ENCODE results near the gene SSTR5.

The SSTR5 gene

DNA sequence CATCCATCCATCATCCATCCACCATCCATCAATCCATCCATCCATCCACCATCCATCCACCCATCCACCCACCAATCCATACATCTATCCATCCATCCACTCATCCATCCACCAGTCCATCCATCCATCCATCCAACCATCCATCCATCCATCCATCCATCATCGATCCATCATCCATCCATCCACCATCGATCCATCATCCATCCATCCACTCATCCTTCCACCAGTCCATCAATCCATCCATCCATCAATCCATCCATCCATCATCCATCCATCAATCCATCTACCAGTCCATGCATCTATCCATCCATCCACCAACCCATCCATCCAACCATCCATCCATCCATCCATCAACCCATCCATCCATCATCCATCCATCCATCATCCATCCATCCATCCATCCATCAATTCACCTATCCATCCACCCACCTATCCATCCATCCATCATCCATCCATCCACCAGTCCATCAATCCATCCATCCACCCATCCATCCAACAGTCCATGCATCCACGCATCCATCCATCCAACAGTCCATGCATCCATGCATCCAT, 39.3 kb upstream of the SSTR5 start:
- H3K4me3 ChIP-seq (ENCODE audit: low read length): no peak overlapping the region
- no peaks in the 10 kb centered on the region for H3K4me1 ChIP-seq (ENCODE audit: control insufficient read depth, insufficient read depth, low read length)
- no peaks in the 10 kb centered on the region for H3K36me3 ChIP-seq (ENCODE audit: control insufficient read depth, insufficient read depth, low read length)
- no peak overlapping the region for H3K9ac ChIP-seq (ENCODE audit: low read length)
- H3K27me3 ChIP-seq (ENCODE audit: control insufficient read depth, insufficient read depth, low read length): peaks cover 5% of the 10 kb centered on the region
- no peak overlapping the region for H3K27ac ChIP-seq (ENCODE audit: low read depth, low read length)

DNA sequence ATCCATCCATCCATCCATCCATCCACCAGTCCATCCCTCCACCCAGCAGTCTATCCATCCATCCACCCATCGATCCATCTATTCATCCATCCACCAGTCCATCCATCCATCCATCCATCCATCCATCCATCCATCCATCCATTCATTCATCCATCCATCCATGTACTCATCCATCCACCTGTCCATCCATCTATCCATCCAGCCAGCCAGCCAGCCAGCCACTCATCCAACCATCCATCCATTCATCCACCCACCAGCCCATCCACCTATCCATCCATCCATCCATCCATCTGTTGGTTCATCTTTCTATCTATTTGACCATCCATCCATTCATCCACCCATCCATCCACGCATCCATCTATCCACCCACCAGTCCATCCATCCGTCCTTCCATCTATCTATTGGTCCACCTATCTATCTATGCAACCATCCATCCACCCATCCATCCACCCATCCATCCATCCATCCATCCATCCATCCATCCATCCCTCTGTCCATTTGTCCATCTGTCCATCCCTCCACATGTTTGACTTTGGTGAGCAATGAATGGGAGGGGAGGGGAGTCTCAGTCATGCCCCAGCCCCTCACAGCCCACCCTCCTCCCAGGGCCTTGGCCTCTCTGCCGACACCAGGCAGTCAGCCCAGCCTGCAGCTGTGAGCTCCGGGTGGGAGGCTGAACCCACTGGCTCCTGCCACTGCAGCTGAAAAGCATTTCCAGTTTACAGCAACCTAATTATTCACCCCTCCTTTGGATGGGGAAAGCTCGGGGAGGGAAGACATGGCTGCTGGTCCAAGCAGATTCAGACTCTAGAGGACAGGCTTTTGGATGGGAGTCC, 38.1 kb upstream of the SSTR5 start:
- Histone ChIP-seq H3K27me3 (ENCODE audit: control insufficient read depth, insufficient read depth, low read length) (peaks cover 3% of the 10 kb centered on the region), H3K36me3 (ENCODE audit: control insufficient read depth, insufficient read depth, low read length) (no peaks in the 10 kb centered on the region), H3K4me1 (ENCODE audit: control insufficient read depth, insufficient read depth, low read length) (no peaks in the 10 kb centered on the region), H3K27ac (ENCODE audit: low read depth, low read length) (no peak overlapping the region), H3K4me3 (ENCODE audit: low read length) (no peak overlapping the region), H3K9ac (ENCODE audit: low read length) (no peak overlapping the region)

DNA sequence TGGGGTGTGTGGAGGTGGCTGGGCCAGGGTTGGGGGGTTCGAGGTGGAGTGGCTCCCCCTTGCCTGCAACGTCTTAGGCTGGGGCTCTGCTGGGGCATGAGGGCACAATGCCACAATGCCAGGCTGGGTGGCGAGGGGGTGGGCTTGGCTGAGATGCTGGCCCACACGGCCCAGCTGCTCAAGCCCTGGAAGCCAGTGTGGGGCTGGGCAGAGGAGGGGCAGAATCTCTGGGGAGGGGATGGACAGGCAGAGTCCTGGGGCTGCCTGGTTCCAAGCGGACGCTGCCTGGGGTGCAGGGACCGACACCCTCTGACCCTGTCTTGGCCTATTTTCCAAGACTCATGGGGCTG, 37.5 kb upstream of the SSTR5 start:
- no peak overlapping the region for H3K4me3 ChIP-seq (ENCODE audit: low read length)
- no peak overlapping the region for H3K9ac ChIP-seq (ENCODE audit: low read length)
- no peak overlapping the region for H3K27ac ChIP-seq (ENCODE audit: low read depth, low read length)
- H3K4me1 ChIP-seq (ENCODE audit: control insufficient read depth, insufficient read depth, low read length): no peaks in the 10 kb centered on the region
- H3K27me3 ChIP-seq (ENCODE audit: control insufficient read depth, insufficient read depth, low read length): peaks cover 2% of the 10 kb centered on the region
- H3K36me3 ChIP-seq (ENCODE audit: control insufficient read depth, insufficient read depth, low read length): no peaks in the 10 kb centered on the region

DNA sequence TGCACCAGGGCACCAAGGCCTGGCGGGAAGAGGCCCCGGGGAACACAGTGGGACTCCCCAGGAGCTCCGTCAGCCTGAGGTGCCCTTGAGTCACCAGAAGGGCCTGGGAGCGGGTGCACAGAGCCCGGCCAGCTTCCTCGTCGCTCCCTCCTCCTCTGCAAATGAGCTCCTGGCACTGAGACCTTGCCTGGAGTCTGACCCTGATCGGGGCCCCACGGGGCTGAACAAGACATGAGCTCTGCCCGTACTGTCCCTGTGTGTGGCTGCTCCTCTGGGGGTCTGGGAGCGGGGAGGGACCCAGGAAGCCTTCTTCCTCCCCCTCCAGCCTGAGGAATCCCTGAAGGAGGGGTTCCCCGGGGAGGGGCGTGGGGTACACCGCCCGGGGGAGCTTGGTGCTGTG, 36.4 kb upstream of the SSTR5 start:
- no peaks in the 10 kb centered on the region for H3K4me1 ChIP-seq (ENCODE audit: control insufficient read depth, insufficient read depth, low read length)
- H3K4me3 ChIP-seq (ENCODE audit: low read length): no peak overlapping the region
- H3K27me3 ChIP-seq (ENCODE audit: control insufficient read depth, insufficient read depth, low read length): peaks cover 2% of the 10 kb centered on the region
- no peaks in the 10 kb centered on the region for H3K36me3 ChIP-seq (ENCODE audit: control insufficient read depth, insufficient read depth, low read length)
- no peak overlapping the region for H3K27ac ChIP-seq (ENCODE audit: low read depth, low read length)
- no peak overlapping the region for H3K9ac ChIP-seq (ENCODE audit: low read length)

DNA sequence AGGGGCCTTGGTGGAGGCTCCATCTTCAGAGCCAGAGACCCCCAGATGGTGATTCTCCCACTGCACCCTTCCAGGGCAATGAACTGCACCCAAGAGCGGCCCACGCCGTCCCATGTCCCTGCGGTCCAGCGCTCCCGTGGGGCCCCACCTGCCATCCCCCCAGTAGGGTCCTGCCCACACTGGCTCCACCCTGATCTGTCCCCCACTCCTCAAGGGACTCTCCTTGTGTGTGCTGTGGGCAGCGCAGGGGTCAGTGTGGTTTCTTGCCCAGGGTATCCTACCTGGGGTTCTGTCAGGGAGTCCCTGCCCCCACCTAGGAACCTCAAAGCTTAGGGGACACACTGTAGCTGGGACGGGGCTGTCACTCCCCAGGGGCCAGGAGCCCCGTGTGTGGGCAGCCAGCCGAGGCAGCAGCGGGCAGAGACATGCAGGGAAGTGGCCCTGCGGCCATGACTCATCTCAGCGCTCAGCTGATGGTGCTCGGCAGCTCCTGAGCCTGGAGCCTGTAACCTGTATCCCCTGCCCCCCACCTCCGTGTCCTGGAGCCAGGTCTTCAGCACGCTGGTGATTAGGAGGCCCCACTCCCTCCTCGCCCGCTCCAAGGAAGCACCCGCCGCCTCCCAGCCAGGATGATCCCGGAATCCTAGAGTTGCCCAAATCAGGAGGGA, 35.7 kb upstream of the SSTR5 start:
- no peak overlapping the region for H3K4me3 ChIP-seq (ENCODE audit: low read length)
- no peaks in the 10 kb centered on the region for H3K4me1 ChIP-seq (ENCODE audit: control insufficient read depth, insufficient read depth, low read length)
- H3K27ac ChIP-seq (ENCODE audit: low read depth, low read length): no peak overlapping the region
- H3K36me3 ChIP-seq (ENCODE audit: control insufficient read depth, insufficient read depth, low read length): no peaks in the 10 kb centered on the region
- no peak overlapping the region for H3K9ac ChIP-seq (ENCODE audit: low read length)
- peaks cover 2% of the 10 kb centered on the region for H3K27me3 ChIP-seq (ENCODE audit: control insufficient read depth, insufficient read depth, low read length)

DNA sequence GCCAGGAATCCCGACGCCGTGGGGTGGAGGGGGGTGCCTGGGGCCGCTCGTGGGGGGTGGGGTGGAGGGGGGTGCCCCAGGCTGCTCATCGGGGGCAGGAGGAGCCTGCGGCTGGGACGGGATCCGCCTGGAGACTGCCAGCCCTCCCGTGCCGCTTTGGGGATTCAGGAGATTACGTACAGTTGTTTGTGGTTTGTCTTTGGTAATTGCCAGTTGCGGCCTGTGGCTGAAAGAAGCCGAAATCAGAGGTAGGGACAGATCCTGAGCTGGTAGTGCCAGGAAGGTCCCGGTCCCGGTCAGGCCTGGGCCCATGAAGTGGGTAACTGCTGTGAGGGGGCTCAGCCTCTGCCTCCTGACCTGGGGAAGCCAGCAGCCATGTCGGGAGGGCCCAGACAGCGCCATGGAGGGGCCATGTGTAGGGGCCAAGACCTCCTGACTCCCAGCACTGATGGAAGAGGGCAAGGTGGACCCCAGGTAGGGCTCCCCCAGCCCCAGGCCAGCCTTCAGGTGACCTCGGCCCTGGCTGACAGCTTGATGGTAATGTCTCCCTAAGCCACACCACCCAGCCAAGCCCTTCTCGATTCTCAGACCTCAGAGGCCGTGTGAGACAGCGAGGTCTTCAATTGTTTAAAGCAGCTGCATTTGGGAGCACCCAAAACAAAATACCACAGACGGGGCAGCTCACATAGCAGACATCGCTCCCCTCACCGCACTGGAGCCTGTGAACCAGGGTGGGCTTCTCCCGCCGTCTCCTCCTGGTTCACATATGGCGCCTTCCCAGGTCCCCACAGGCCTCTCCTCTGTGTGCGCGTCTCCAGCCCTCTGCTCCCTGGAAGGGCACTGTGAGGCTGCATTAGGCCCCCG, 34.9 kb upstream of the SSTR5 start:
- Histone ChIP-seq H3K27ac (ENCODE audit: low read depth, low read length) (no peak overlapping the region), H3K4me1 (ENCODE audit: control insufficient read depth, insufficient read depth, low read length) (no peaks in the 10 kb centered on the region), H3K9ac (ENCODE audit: low read length) (no peak overlapping the region), H3K36me3 (ENCODE audit: control insufficient read depth, insufficient read depth, low read length) (no peaks in the 10 kb centered on the region), H3K4me3 (ENCODE audit: low read length) (no peak overlapping the region), H3K27me3 (ENCODE audit: control insufficient read depth, insufficient read depth, low read length) (peaks cover 2% of the 10 kb centered on the region)

DNA sequence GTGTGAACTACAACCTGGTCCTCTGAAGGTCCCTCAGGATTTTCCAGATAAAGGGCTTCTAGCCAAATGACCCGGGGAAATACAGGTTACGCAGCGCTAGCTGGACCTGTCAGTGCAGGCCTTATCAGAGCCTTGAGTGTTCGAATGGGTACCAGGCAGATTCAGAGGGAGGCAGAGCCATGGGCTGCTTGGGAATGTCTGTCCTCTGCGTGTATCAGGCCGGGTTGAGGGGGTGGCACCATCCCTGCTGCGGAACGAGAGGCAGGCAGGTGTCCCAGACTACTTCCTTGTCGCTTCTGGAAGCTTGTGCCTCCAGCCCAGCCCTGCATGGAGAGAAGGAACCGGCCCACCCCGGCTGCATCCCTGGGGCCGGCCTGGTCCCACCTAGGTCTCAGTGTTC, 33.6 kb upstream of the SSTR5 start:
- H3K4me1 ChIP-seq (ENCODE audit: control insufficient read depth, insufficient read depth, low read length): no peaks in the 10 kb centered on the region
- H3K36me3 ChIP-seq (ENCODE audit: control insufficient read depth, insufficient read depth, low read length): no peaks in the 10 kb centered on the region
- no peaks in the 10 kb centered on the region for H3K27me3 ChIP-seq (ENCODE audit: control insufficient read depth, insufficient read depth, low read length)
- no peak overlapping the region for H3K9ac ChIP-seq (ENCODE audit: low read length)
- H3K4me3 ChIP-seq (ENCODE audit: low read length): no peak overlapping the region
- no peak overlapping the region for H3K27ac ChIP-seq (ENCODE audit: low read depth, low read length)

DNA sequence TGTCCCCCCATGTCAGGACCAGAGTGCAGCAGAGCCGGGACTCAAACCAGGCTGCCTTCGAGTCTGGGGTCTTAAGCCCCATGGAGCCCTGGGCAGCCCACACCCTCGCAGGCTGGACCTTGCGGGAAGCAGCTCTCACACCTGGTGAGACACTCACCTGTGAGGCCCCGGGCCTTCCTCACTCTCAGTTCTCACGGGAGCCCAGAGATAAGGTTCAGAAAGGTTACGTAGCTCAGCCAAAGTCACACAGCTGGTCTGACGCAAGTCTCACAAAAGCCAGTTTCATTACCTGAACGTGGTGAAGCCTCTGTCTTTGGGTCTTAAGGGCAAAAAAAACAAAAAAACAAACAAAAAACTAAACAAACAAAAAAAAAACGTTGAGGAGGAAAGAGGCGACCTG, 32.8 kb upstream of the SSTR5 start:
- no peak overlapping the region for H3K27ac ChIP-seq (ENCODE audit: low read depth, low read length)
- H3K9ac ChIP-seq (ENCODE audit: low read length): no peak overlapping the region
- H3K4me1 ChIP-seq (ENCODE audit: control insufficient read depth, insufficient read depth, low read length): no peaks in the 10 kb centered on the region
- no peaks in the 10 kb centered on the region for H3K36me3 ChIP-seq (ENCODE audit: control insufficient read depth, insufficient read depth, low read length)
- no peak overlapping the region for H3K4me3 ChIP-seq (ENCODE audit: low read length)
- no peaks in the 10 kb centered on the region for H3K27me3 ChIP-seq (ENCODE audit: control insufficient read depth, insufficient read depth, low read length)

DNA sequence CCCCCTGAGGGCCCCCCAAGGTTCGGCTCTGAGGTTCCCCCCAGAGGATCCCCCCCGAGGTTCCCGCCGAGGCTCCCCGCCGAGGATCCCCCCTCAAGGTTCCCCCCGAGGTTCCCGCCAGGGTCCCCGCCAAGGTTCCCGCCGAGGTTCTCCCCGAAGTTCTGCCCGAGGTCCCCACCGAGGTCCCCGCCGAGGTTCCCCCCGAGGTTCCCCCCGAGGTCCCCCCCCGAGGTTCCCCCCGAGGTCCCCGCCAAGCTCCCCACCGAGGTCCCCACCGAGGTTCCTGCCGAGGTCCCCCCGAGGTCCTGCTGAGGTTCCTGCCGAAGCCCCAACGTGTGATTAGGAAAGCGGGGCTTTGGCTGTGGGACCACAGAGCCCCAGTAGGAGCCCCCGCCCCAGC, 32.2 kb upstream of the SSTR5 start:
- no peak overlapping the region for H3K9ac ChIP-seq (ENCODE audit: low read length)
- no peaks in the 10 kb centered on the region for H3K4me1 ChIP-seq (ENCODE audit: control insufficient read depth, insufficient read depth, low read length)
- H3K4me3 ChIP-seq (ENCODE audit: low read length): no peak overlapping the region
- no peak overlapping the region for H3K27ac ChIP-seq (ENCODE audit: low read depth, low read length)
- no peaks in the 10 kb centered on the region for H3K36me3 ChIP-seq (ENCODE audit: control insufficient read depth, insufficient read depth, low read length)
- no peaks in the 10 kb centered on the region for H3K27me3 ChIP-seq (ENCODE audit: control insufficient read depth, insufficient read depth, low read length)

DNA sequence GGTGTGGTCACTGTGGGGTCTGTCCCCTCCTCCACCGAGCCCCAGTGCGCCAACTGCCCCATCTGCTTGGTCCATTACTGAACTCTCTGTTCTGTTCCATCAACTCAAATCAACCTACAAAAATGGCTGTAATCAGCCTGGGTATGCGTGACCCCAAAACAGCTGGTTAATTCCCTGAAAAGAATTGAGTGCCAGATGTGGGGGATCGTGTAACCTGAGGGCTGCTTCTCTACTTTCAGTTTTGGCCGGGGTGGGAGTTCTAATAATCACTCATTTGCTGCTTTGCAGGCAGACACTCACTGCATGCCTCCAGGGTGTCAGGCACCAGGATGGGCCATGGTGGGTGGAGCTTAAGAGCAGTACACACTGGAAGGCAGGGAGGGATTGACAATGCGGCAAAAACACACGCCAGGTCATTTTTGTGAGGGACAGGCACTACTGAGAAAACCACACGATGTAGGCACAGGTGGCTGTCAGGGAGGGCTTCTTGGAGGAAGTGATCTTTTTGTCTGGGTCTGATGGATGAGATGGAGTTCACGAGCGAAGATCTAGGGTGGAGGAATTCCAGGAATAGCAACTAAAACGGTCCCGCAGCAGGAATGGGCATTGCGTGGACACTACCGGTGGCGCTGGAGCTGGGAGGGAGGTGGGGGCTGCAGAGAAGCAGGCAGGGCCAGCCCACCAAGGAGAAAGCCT, 30.4 kb upstream of the SSTR5 start:
- Histone ChIP-seq H3K9ac (ENCODE audit: low read length) (no peak overlapping the region), H3K4me1 (ENCODE audit: control insufficient read depth, insufficient read depth, low read length) (no peaks in the 10 kb centered on the region), H3K4me3 (ENCODE audit: low read length) (no peak overlapping the region), H3K36me3 (ENCODE audit: control insufficient read depth, insufficient read depth, low read length) (no peaks in the 10 kb centered on the region), H3K27ac (ENCODE audit: low read depth, low read length) (no peak overlapping the region), H3K27me3 (ENCODE audit: control insufficient read depth, insufficient read depth, low read length) (peaks cover 2% of the 10 kb centered on the region)

DNA sequence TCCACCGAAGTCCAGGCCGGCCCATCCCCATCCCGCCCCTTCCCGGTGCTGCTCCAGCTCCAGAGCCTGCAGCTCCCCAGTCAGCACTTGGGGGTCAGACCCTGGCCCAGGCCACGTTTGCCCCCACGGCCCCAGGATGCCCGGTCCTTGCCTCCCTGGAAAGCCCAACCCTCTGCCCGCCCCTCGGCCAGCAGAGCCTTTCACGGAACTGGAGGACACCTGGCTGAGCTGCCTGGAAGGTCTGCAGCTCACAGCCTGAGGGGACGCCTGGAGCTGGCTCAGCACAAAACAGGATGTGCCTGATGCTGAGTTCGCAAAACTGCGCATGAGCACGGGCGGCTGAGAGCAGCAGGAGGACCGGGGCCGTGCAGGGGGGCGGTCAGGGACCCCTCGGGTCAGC, 29.7 kb upstream of the SSTR5 start:
- H3K4me1 ChIP-seq (ENCODE audit: control insufficient read depth, insufficient read depth, low read length): no peaks in the 10 kb centered on the region
- H3K9ac ChIP-seq (ENCODE audit: low read length): no peak overlapping the region
- H3K27me3 ChIP-seq (ENCODE audit: control insufficient read depth, insufficient read depth, low read length): peaks cover 2% of the 10 kb centered on the region
- no peak overlapping the region for H3K4me3 ChIP-seq (ENCODE audit: low read length)
- H3K36me3 ChIP-seq (ENCODE audit: control insufficient read depth, insufficient read depth, low read length): no peaks in the 10 kb centered on the region
- H3K27ac ChIP-seq (ENCODE audit: low read depth, low read length): no peak overlapping the region
